ENCODE data around the gene PTCHD4. TPM values are rescaled to one million over a fixed set of nuclear protein-coding genes. Genes with fewer than 3 reads are reported as not detected.

The PTCHD4 gene
- total RNA-seq, 1 experiment from 2014 or later: not detected

DNA sequence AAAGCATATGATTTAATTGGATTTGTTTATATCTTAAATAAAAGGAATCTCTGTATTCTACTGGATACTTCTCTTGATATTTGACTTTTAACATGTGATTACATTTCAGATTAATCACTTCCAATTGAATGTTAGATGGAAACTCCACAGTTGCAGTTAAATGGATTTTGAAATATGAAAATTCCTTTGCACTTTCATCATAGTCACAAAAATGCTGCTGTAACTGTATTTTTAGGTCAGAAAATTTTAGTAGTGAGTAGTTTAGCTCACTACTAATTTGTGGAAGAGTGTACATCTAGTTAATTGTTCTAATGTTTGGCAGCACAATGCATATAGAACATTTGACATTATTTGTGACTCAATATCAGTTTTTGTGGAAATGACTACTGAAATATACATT, 26.8 kb downstream of the PTCHD4 start:
- H3K9me3 Mint-ChIP-seq (ENCODE audit: unreplicated experiment): no peaks in the 10 kb centered on the region
- H3K27me3 Mint-ChIP-seq (ENCODE audit: insufficient read depth, unreplicated experiment): peaks cover 2% of the 10 kb centered on the region
- H3K36me3 Mint-ChIP-seq (ENCODE audit: insufficient read depth, unreplicated experiment): no peaks in the 10 kb centered on the region
- H3K4me1 Mint-ChIP-seq (ENCODE audit: low read depth, unreplicated experiment): no peaks in the 10 kb centered on the region
- Histone ChIP-seq H3K27me3 (replicated peaks; ENCODE audit: control insufficient read depth, insufficient read depth, low read length) (no peaks in the 10 kb centered on the region), H3K4me1 (no peaks in the 10 kb centered on the region), H3K36me3 (ENCODE audit: control insufficient read depth, insufficient read depth, low read length) (no peaks in the 10 kb centered on the region), H3K9me3 (no peaks in the 10 kb centered on the region), H3K4me3 (ENCODE audit: low read depth, low read length) (no peak overlapping the region)
- H3K27ac Mint-ChIP-seq (ENCODE audit: unreplicated experiment): no peak overlapping the region
- CTCF ChIA-PET: no interaction called here
- no peak for DNase-seq
- intact Hi-C loops (cut with micrococcal nuclease; ENCODE audit: unreplicated experiment): loop anchor here (5.0 kb wide), 1 partner anchor 297 kb away; no protein-coding TSS in a partner anchor
- POLR2A ChIA-PET: no interaction called here
- TF ChIP-seq, protein P1, sequence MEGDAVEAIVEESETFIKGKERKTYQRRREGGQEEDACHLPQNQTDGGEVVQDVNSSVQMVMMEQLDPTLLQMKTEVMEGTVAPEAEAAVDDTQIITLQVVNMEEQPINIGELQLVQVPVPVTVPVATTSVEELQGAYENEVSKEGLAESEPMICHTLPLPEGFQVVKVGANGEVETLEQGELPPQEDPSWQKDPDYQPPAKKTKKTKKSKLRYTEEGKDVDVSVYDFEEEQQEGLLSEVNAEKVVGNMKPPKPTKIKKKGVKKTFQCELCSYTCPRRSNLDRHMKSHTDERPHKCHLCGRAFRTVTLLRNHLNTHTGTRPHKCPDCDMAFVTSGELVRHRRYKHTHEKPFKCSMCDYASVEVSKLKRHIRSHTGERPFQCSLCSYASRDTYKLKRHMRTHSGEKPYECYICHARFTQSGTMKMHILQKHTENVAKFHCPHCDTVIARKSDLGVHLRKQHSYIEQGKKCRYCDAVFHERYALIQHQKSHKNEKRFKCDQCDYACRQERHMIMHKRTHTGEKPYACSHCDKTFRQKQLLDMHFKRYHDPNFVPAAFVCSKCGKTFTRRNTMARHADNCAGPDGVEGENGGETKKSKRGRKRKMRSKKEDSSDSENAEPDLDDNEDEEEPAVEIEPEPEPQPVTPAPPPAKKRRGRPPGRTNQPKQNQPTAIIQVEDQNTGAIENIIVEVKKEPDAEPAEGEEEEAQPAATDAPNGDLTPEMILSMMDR (IDR thresholded peaks at IDR 0.05; ENCODE audit: insufficient read depth in 1 of 2, low read depth in 1 of 2, low read length in 1 of 2, severe bottlenecking in 1 of 2, unreplicated experiment in 1 of 2): no peak
- no TSS peak for BruUV-seq (replicated peaks)
- no peak overlapping the region for H3K4me3 Mint-ChIP-seq (ENCODE audit: unreplicated experiment)

DNA sequence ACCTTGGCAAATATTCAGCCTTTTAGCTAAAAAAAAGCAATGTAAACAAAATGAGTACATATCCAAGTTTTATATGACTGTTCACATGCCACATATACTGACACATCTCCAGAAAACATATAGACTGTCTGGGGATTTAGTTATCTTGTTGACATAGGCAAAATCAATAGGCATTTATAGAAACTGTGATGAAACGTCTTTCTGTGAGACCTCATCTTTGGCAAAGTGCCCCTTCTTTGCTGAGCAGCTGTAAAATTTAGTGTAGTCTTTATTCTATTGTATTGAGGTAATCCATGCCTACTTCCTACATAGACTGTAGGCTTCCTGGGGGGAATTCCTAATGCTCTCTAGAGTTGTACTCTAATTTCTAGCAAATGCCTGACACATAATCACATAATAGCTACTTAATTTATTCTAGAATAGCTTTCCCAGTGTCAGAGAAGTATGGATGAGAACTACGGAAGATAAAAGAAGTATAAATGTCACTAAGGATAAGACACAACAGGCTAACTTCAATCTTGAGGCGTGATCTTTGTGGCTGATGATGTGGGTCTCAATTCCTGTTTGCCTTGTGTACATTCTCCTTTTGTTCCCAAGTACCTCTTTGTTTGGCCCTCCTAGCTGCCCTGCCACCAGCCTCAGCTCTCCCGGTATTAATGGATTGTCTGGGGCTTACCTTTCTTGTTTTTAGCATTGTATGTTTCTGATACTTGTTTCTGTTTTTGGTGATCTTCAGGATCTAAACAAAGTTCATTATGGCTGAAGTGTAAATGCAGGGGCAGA, 30.6 kb downstream of the PTCHD4 start:
- Mint-ChIP-seq H3K36me3 (ENCODE audit: insufficient read depth, unreplicated experiment) (no peaks in the 10 kb centered on the region), H3K27ac (ENCODE audit: unreplicated experiment) (no peak overlapping the region), H3K27me3 (ENCODE audit: insufficient read depth, unreplicated experiment) (peaks cover 2% of the 10 kb centered on the region), H3K9me3 (ENCODE audit: unreplicated experiment) (no peaks in the 10 kb centered on the region), H3K4me1 (ENCODE audit: low read depth, unreplicated experiment) (no peaks in the 10 kb centered on the region), H3K4me3 (ENCODE audit: unreplicated experiment) (no peak overlapping the region)
- POLR2A ChIA-PET: no interaction called here
- TF ChIP-seq, protein P1 (IDR thresholded peaks at IDR 0.05; ENCODE audit: insufficient read depth in 1 of 2, low read depth in 1 of 2, low read length in 1 of 2, severe bottlenecking in 1 of 2, unreplicated experiment in 1 of 2): no peak
- Histone ChIP-seq H3K4me1 (no peaks in the 10 kb centered on the region), H3K9me3 (no peaks in the 10 kb centered on the region), H3K4me3 (ENCODE audit: low read depth, low read length) (no peak overlapping the region), H3K27me3 (replicated peaks; ENCODE audit: control insufficient read depth, insufficient read depth, low read length) (no peaks in the 10 kb centered on the region), H3K36me3 (ENCODE audit: control insufficient read depth, insufficient read depth, low read length) (no peaks in the 10 kb centered on the region)
- intact Hi-C loops (cut with micrococcal nuclease; ENCODE audit: unreplicated experiment): loop anchor here (5.0 kb wide), 1 partner anchor 293 kb away; no protein-coding TSS in a partner anchor
- BruUV-seq (replicated peaks): no TSS peak
- DNase-seq: no peak
- CTCF ChIA-PET: interaction anchor here (0.6 kb wide), 1 partner anchor 89 kb away, joined by 6 read pairs; no protein-coding TSS in a partner anchor

DNA sequence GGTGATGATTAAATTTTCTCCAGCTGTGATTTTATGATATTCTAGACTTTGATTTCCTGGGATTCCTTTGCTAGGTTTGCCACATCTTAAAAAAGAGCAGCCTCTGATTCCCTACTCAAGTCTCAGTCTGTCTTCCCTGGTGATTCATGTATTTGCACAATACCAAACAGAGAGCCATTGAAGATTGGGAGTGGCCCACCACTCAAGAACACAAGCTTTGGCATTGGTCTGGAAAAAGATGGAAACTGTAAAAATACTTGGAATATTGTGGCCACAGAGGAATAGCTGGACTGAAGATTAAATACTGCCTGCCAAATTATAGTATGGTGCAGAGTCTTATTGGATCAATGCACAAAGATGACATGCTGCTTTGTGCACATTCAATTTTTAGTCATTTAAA, 32.9 kb downstream of the PTCHD4 start:
- no TSS peak for BruUV-seq (replicated peaks)
- Histone ChIP-seq H3K9me3 (no peaks in the 10 kb centered on the region), H3K36me3 (ENCODE audit: control insufficient read depth, insufficient read depth, low read length) (no peaks in the 10 kb centered on the region), H3K4me3 (ENCODE audit: low read depth, low read length) (no peak overlapping the region), H3K4me1 (no peaks in the 10 kb centered on the region), H3K27me3 (replicated peaks; ENCODE audit: control insufficient read depth, insufficient read depth, low read length) (no peaks in the 10 kb centered on the region)
- Mint-ChIP-seq H3K36me3 (ENCODE audit: insufficient read depth, unreplicated experiment) (no peaks in the 10 kb centered on the region), H3K9me3 (ENCODE audit: unreplicated experiment) (no peaks in the 10 kb centered on the region), H3K27ac (ENCODE audit: unreplicated experiment) (no peak overlapping the region), H3K27me3 (ENCODE audit: insufficient read depth, unreplicated experiment) (no peaks in the 10 kb centered on the region), H3K4me1 (ENCODE audit: low read depth, unreplicated experiment) (no peaks in the 10 kb centered on the region), H3K4me3 (ENCODE audit: unreplicated experiment) (no peak overlapping the region)
- DNase-seq: no peak
- intact Hi-C loops (cut with micrococcal nuclease; ENCODE audit: unreplicated experiment): no loop called here
- ChIA-PET CTCF (no interaction called here), POLR2A (no interaction called here)
- TF ChIP-seq, protein P1 (IDR thresholded peaks at IDR 0.05; ENCODE audit: insufficient read depth in 1 of 2, low read depth in 1 of 2, low read length in 1 of 2, severe bottlenecking in 1 of 2, unreplicated experiment in 1 of 2): no peak
